H1 (cell line): ENCODE data around the gene MRPS9. TPM values are rescaled to one million over a fixed set of nuclear protein-coding genes. Genes with fewer than 3 reads are reported as not detected.

Experiments used
- CTCF ChIA-PET: fragments of 300-600 bp; sonication (Branson Sonifier 250); formaldehyde crosslinking; loops from one replicate; lab custom pipeline; 2021; ENCODE audit not compliant: partially characterized antibody; lab: Charles Lee
- POLR2A ChIA-PET: fragments of 300-600 bp; sonication (Branson Sonifier 250); formaldehyde crosslinking; loops from one replicate; lab custom pipeline; 2021; ENCODE audit warnings: inconsistent platforms; ENCODE audit not compliant: partially characterized antibody; lab: Charles Lee
- DNase-seq, 2 experiments: peaks; one replicate each; pipeline versions ENCODE4 v3.0.0 to v3.0.0-alpha.2; 2010 to 2022; ENCODE audit warnings: low spot score in 2 of 2, low read depth in 1 of 2, mixed read lengths in 1 of 2
- FAIRE-seq: peaks from 2 replicates; lab custom pipeline; 2011; peaks lifted over from hg19 to GRCh38; lab: Jason Lieb, UNC
- H2AFZ ChIP-seq: 2 replicates; pipeline ENCODE4 v1.8.1; 2012; ENCODE audit warnings: low read length, inconsistent platforms
- H2AK5ac ChIP-seq: 2 replicates; pipeline ENCODE4 v1.6.1; 2013; ENCODE audit warnings: low read depth, low read length
- H2BK120ac ChIP-seq: replicated peaks from 2 replicates; pipeline ENCODE3; 2013; ENCODE audit warnings: low read depth, low read length, inconsistent platforms
- H2BK12ac ChIP-seq: 2 replicates; pipeline ENCODE4 v1.6.1; 2013; ENCODE audit warnings: low read depth, low read length
- H2BK15ac ChIP-seq: 2 replicates; pipeline ENCODE4 v1.6.1; 2013; ENCODE audit warnings: low read length
- H2BK20ac ChIP-seq: 2 replicates; pipeline ENCODE4 v1.6.1; 2013; ENCODE audit warnings: low read length
- H2BK5ac ChIP-seq: 2 replicates; pipeline ENCODE4 v1.6.1; 2013; ENCODE audit warnings: low read depth, low read length
- H3K14ac ChIP-seq: 2 replicates; pipeline ENCODE4 v1.6.1; 2013; ENCODE audit warnings: inconsistent platforms; ENCODE audit not compliant: insufficient read length
- H3K18ac ChIP-seq: 2 replicates; pipeline ENCODE4 v1.6.1; 2013; ENCODE audit warnings: low read length; ENCODE audit errors: extremely low read depth
- H3K23ac ChIP-seq: 2 replicates; pipeline ENCODE4 v1.6.1; 2013; ENCODE audit warnings: inconsistent platforms; ENCODE audit not compliant: insufficient read length
- H3K23me2 ChIP-seq: 2 replicates; pipeline ENCODE4 v1.6.1; 2013; ENCODE audit warnings: low read depth, low read length
- H3K27ac ChIP-seq: 2 replicates; pipeline ENCODE4 v1.6.1; 2011; ENCODE audit warnings: low read depth, low read length, inconsistent platforms
- H3K27me3 ChIP-seq, 4 experiments: replicated peaks in 1 of 4; 1 replicate in 1 of 4; 2 replicates in 3 of 4; pipeline versions ENCODE4 v1.6.1 to v1.8.1; 2011 to 2013; ENCODE audit warnings: low read length in 3 of 4, mild to moderate bottlenecking in 3 of 4, inconsistent platforms in 2 of 4, mixed read lengths in 2 of 4, moderate library complexity in 1 of 4; ENCODE audit not compliant: control insufficient read depth in 3 of 4, insufficient read depth in 3 of 4; ENCODE audit errors: extremely low read depth in 1 of 4
- H3K36me3 ChIP-seq, 4 experiments: 2 replicates each; pipeline versions ENCODE4 v1.6.1 to v1.8.1; 2011 to 2013; ENCODE audit warnings: mild to moderate bottlenecking in 4 of 4, low read length in 3 of 4, moderate library complexity in 2 of 4, control low read depth in 1 of 4, inconsistent platforms in 1 of 4; ENCODE audit not compliant: insufficient read depth in 4 of 4, control insufficient read depth in 2 of 4
- H3K4ac ChIP-seq: replicated peaks from 2 replicates; pipeline ENCODE3; 2013; ENCODE audit warnings: low read length, low read depth, mixed read lengths, inconsistent platforms; ENCODE audit not compliant: insufficient read length
- H3K4me1 ChIP-seq, 4 experiments: replicated peaks in 1 of 4; 1 replicate in 1 of 4; 2 replicates in 3 of 4; pipeline versions ENCODE4 v1.6.1 to v1.8.1; 2011 to 2013; ENCODE audit warnings: low read length in 3 of 4, inconsistent platforms in 2 of 4, mixed read lengths in 1 of 4; ENCODE audit not compliant: insufficient read depth in 4 of 4, control insufficient read depth in 3 of 4
- H3K4me2 ChIP-seq, 2 experiments: 2 replicates each; pipeline versions ENCODE4 v1.6.1 to v1.8.1; 2011 to 2013; ENCODE audit warnings: low read depth in 2 of 2, low read length in 2 of 2, control low read depth in 1 of 2, inconsistent platforms in 1 of 2, mild to moderate bottlenecking in 1 of 2; ENCODE audit not compliant: insufficient read depth in 1 of 2
- H3K4me3 ChIP-seq, 4 experiments: fragments of 200-600, 300-600 bp in 1 of 4; sonication (generic), shearing (Covaris generic), sonication (Bioruptor Twin) in 1 of 4; 2 replicates each; pipeline versions ENCODE4 v1.5.1 to v1.8.1; 2011 to 2016; ENCODE audit warnings: low read length in 4 of 4, low read depth in 3 of 4, control low read depth in 2 of 4, inconsistent platforms in 2 of 4, mild to moderate bottlenecking in 2 of 4, mixed read lengths in 1 of 4, moderate library complexity in 1 of 4; ENCODE audit not compliant: insufficient read depth in 2 of 4; ENCODE audit errors: extremely low read depth in 1 of 4
- H3K56ac ChIP-seq: replicated peaks from 2 replicates; pipeline ENCODE3; 2013; ENCODE audit warnings: low read depth, mild to moderate bottlenecking, mixed read lengths, low read length, inconsistent platforms; ENCODE audit not compliant: insufficient read length
- H3K79me1 ChIP-seq: 2 replicates; pipeline ENCODE4 v1.6.1; 2013; ENCODE audit warnings: low read depth, low read length, control low read depth
- H3K79me2 ChIP-seq, 2 experiments: 2 replicates each; pipeline versions ENCODE4 v1.6.1 to v1.8.1; 2012 to 2013; ENCODE audit warnings: low read length in 2 of 2, mild to moderate bottlenecking in 2 of 2, inconsistent platforms in 1 of 2; ENCODE audit not compliant: insufficient read depth in 2 of 2, control insufficient read depth in 1 of 2
- H3K9ac ChIP-seq, 4 experiments: replicated peaks in 1 of 4; 1 replicate in 1 of 4; 2 replicates in 3 of 4; pipeline versions ENCODE4 v1.6.1 to v1.8.1; 2011 to 2013; ENCODE audit warnings: low read depth in 3 of 4, low read length in 3 of 4, control low read depth in 2 of 4, mild to moderate bottlenecking in 2 of 4, moderate library complexity in 2 of 4, inconsistent platforms in 1 of 4; ENCODE audit errors: extremely low read depth in 1 of 4
- H3K9me3 ChIP-seq, 2 experiments: 2 replicates each; pipeline versions ENCODE4 v1.6.1 to v1.8.1; 2012 to 2013; ENCODE audit warnings: mild to moderate bottlenecking in 2 of 2, moderate library complexity in 2 of 2, control low read depth in 1 of 2, inconsistent platforms in 1 of 2, low read depth in 1 of 2, low read length in 1 of 2, mixed read lengths in 1 of 2; ENCODE audit not compliant: insufficient read depth in 2 of 2
- H4K20me1 ChIP-seq, 2 experiments: replicated peaks in 1 of 2; 2 replicates each; pipeline versions ENCODE3 to v1.8.1; 2011 to 2013; ENCODE audit warnings: inconsistent platforms in 2 of 2, low read length in 2 of 2, mild to moderate bottlenecking in 1 of 2; ENCODE audit not compliant: insufficient read depth in 2 of 2, control insufficient read depth in 1 of 2
- H4K5ac ChIP-seq: 2 replicates; pipeline ENCODE4 v1.6.1; 2013; ENCODE audit warnings: low read length, low read depth, mixed read lengths, inconsistent platforms; ENCODE audit not compliant: insufficient read length
- H4K8ac ChIP-seq: 2 replicates; pipeline ENCODE4 v1.8.0; 2013; ENCODE audit warnings: mild to moderate bottlenecking, moderate library complexity, low read length, inconsistent platforms; ENCODE audit not compliant: insufficient read depth; ENCODE audit errors: extremely low read depth
- H4K91ac ChIP-seq: replicated peaks from 2 replicates; pipeline ENCODE3; 2013; ENCODE audit warnings: low read length, mixed read lengths, inconsistent platforms; ENCODE audit not compliant: insufficient read length
- BACH1 ChIP-seq: IDR thresholded peaks from 2 replicates; pipeline ENCODE4 v1.6.1; 2012; ENCODE audit warnings: low read length, improper control_type of control experiment
- CBX5 ChIP-seq: fragments of 300-800, 300-1000 bp; sonication (generic); IDR thresholded peaks from 2 replicates; pipeline ENCODE4 v1.7.1; 2016; ENCODE audit warnings: antibody characterized with exemption, low read length, low read depth
- CREB1 ChIP-seq: IDR thresholded peaks from 2 replicates; pipeline ENCODE4 v1.6.1; 2012; ENCODE audit warnings: inconsistent platforms
- E2F6 ChIP-seq: IDR thresholded peaks from 2 replicates; pipeline ENCODE4 v1.6.1; 2012; ENCODE audit warnings: inconsistent platforms
- GTF2F1 ChIP-seq: IDR thresholded peaks from 2 replicates; pipeline ENCODE4 v1.6.1; 2012; ENCODE audit warnings: low read depth, low read length, improper control_type of control experiment, borderline replicate concordance
- JUN ChIP-seq: IDR thresholded peaks from 2 replicates; pipeline ENCODE4 v1.6.1; 2011; ENCODE audit warnings: low read depth, mild to moderate bottlenecking, improper control_type of control experiment, low read length
- JUND ChIP-seq: IDR thresholded peaks from 2 replicates; pipeline ENCODE4 v1.6.1; 2011; ENCODE audit warnings: mild to moderate bottlenecking, improper control_type of control experiment, low read length
- MAFK ChIP-seq: IDR thresholded peaks from 2 replicates; pipeline ENCODE4 v1.6.1; 2012; ENCODE audit warnings: low read depth, mild to moderate bottlenecking, improper control_type of control experiment, low read length
- PHF8 ChIP-seq: fragments of 200-600 bp; sonication (generic); conservative IDR thresholded peaks from 2 replicates; pipeline ENCODE4 v1.7.1; 2012; ENCODE audit warnings: low read depth, mild to moderate bottlenecking, inconsistent platforms, low read length, moderate library complexity
- POU5F1 ChIP-seq: IDR thresholded peaks from 2 replicates; pipeline ENCODE4 v1.6.1; 2011; ENCODE audit warnings: low read depth, mild to moderate bottlenecking, low read length, moderate library complexity
- RBBP5 ChIP-seq: IDR thresholded peaks from 2 replicates; pipeline ENCODE4 v1.7.1; 2012; ENCODE audit warnings: low read depth, mild to moderate bottlenecking, inconsistent platforms, low read length, moderate library complexity, borderline replicate concordance
- SIRT6 ChIP-seq: IDR thresholded peaks from one replicate; pipeline ENCODE4 v1.7.1; 2012; ENCODE audit warnings: low read length, inconsistent platforms
- SP4 ChIP-seq: IDR thresholded peaks from 2 replicates; pipeline ENCODE4 v1.6.1; 2012; ENCODE audit warnings: low read length, inconsistent platforms
- SUZ12 ChIP-seq: fragments of 200-600 bp; sonication (generic); IDR thresholded peaks from 2 replicates; pipeline ENCODE4 v1.6.1; 2012; ENCODE audit warnings: mild to moderate bottlenecking, inconsistent platforms, low read length, moderate library complexity, mixed read lengths
- TCF12 ChIP-seq: IDR thresholded peaks from 2 replicates; pipeline ENCODE4 v1.6.1; 2011; ENCODE audit warnings: low read depth, mild to moderate bottlenecking, low read length
- WGBS, 2 experiments: shearing (Covaris generic) in 1 of 2; methylation state at CpG; one replicate each; pipeline versions ENCODE4 v1.1.6 to v1.1.7; 2013 to 2015; ENCODE audit warnings: low lambda C conversion rate in 2 of 2, mixed read lengths in 2 of 2, inconsistent platforms in 1 of 2, low coverage in 1 of 2, missing lambda C conversion rate in 1 of 2; ENCODE audit not compliant: insufficient replicate concordance in 2 of 2, insufficient coverage in 1 of 2, insufficient read length in 1 of 2; ENCODE audit errors: extremely low coverage in 1 of 2, missing lambda C conversion rate in 1 of 2; 5-methylcytosine and 5-hydroxymethylcytosine counted together
- polyA plus RNA-seq, 7 experiments: library from polyadenylated mRNA; depleted of rRNA in 3 of 7; stranded (reverse) in 5 of 7; unstranded in 2 of 7; fragments of >200 nt in 5 of 7; fragments of 200-250 nt in 2 of 7; gene quantifications; 1 replicate in 5 of 7; 2 replicates in 1 of 7; 4 replicates in 1 of 7; pipeline versions ENCODE4 v1.2.1 to v1.2.3, GENCODE V29; 2011 to 2013; ENCODE audit warnings: missing spikeins in 2 of 7, mixed read lengths in 2 of 7
- total RNA-seq: library from RNA; stranded (reverse); fragmentation: NEBNext Ultra II Directional; extraction: Animal tissue kit (Norgen Biotek cat#: 25700); gene quantifications from 2 replicates; pipeline ENCODE4 v1.2.1, GENCODE V29; 2021

The MRPS9 gene
- total and polyA plus RNA-seq, 2 of the 8 experiments (the other 6 are each of a cell fraction or from before 2014, with no cell fraction given), result 36.2 to 71.0 TPM

GRCh38 chr2:105082107-105082506, 44.2 kb downstream of the MRPS9 start:
- Histone ChIP-seq H3K23me2 (no peaks in the 10 kb centered on the region), H2BK12ac (no peak overlapping the region), H4K5ac (no peak overlapping the region), H2BK5ac (no peak overlapping the region), H3K4ac (no peak overlapping the region), H2AFZ (no peak overlapping the region), H3K4me1 (peaks cover 4 to 7% (median 6%) of the 10 kb centered on the region in 4 experiments; a peak in 6 of 7 replicates), H2BK20ac (no peak overlapping the region), H3K79me1 (no peaks in the 10 kb centered on the region; the same call in 1 of the 2 replicates), H3K79me2 (no peaks in the 10 kb centered on the region), H3K9ac (no peak overlapping the region), H3K18ac (no peak overlapping the region), H3K14ac (no peak overlapping the region), H2BK120ac (no peak overlapping the region), H4K20me1 (peaks cover 2 to 10% of the 10 kb centered on the region in 2 experiments), H3K27ac (no peak overlapping the region), H2AK5ac (no peak overlapping the region), H3K27me3 (no peaks in the 10 kb centered on the region), H3K9me3 (no peaks in the 10 kb centered on the region), H4K8ac (no peak overlapping the region), H3K23ac (no peak overlapping the region), H3K4me3 (no peak overlapping the region), H3K56ac (no peak overlapping the region), H4K91ac (no peak overlapping the region), H2BK15ac (no peak overlapping the region), H3K4me2 (no peak overlapping the region), H3K36me3 (peaks cover 0 to 3% (median 0%) of the 10 kb centered on the region in 4 experiments; a peak in 1 of 8 replicates)
- FAIRE-seq (no peak), DNase-seq (no peak)
- ChIA-PET CTCF (interaction anchor here (0.6 kb wide), 1 partner anchor 154 kb away, joined by 3 read pairs; no protein-coding TSS in a partner anchor), POLR2A (interaction anchor here (1.3 kb wide), 1 partner anchor 9 kb away, joined by 3 read pairs; no protein-coding TSS in a partner anchor)
- 84% methylated on average over 8 of the region's 8 CpGs; no CpG with 5 or more reads in 1 of the 2 experiments for WGBS, 2 experiments
- TF ChIP-seq JUND (no peak), CBX5 (no peak), RBBP5 (no peak), CREB1 (no peak), MAFK (no peak), SIRT6 (no peak), TCF12 (no peak), JUN (no peak), SP4 (no peak), E2F6 (no peak), SUZ12 (no peak), PHF8 (no peak), POU5F1 (no peak), BACH1 (no peak), GTF2F1 (no peak)
